Thoracic aorta (tissue), 2 donors: ENCODE results near the gene ANO4. TPM values are rescaled to one million over a fixed set of nuclear protein-coding genes. Genes with fewer than 3 reads are reported as not detected.

Experiments used
- ATAC-seq: fragments of 150-250 bp; one replicate; pipeline ENCODE4 v1.8.0; 2017; ENCODE audit warnings: low read depth; ENCODE audit not compliant: insufficient number of reproducible peaks, low FRiP score
- DNase-seq: peaks from one replicate; pipeline ENCODE4 v3.0.0-alpha.2; 2020; ENCODE audit warnings: low spot score
- H3K27ac ChIP-seq, 2 donors: fragments of 200-600 bp; sonication (generic); 1 replicate in 1 of 2; 2 replicates in 1 of 2; pipeline ENCODE4 v1.5.1; 2016; ENCODE audit warnings: mild to moderate bottlenecking in 2 of 2, moderate library complexity in 2 of 2
- H3K27me3 ChIP-seq: fragments of 200-600 bp; sonication (generic); replicated peaks from 2 replicates; pipeline ENCODE4 v1.6.0; 2016; ENCODE audit warnings: mild to moderate bottlenecking; ENCODE audit not compliant: insufficient read depth
- H3K36me3 ChIP-seq: fragments of 200-600 bp; sonication (generic); one replicate; pipeline ENCODE4 v1.5.1; 2016
- H3K4me1 ChIP-seq, 2 donors: fragments of 200-600 bp; sonication (generic); 1 replicate in 1 of 2; 2 replicates in 1 of 2; pipeline versions ENCODE4 v1.5.1 to v1.6.0; 2016; ENCODE audit warnings: low read depth in 2 of 2, mild to moderate bottlenecking in 1 of 2; ENCODE audit not compliant: control insufficient read depth in 1 of 2
- H3K4me3 ChIP-seq: fragments of 200-600 bp; sonication (generic); 2 replicates; pipeline ENCODE4 v1.5.1; 2016; ENCODE audit warnings: mild to moderate bottlenecking
- H3K9me3 ChIP-seq: fragments of 200-600 bp; sonication (generic); 2 replicates; pipeline ENCODE4 v1.5.1; 2016
- CTCF ChIP-seq: fragments of 200-600 bp; sonication (generic); IDR thresholded peaks from one replicate; pipeline ENCODE4 v1.5.1; 2019; ENCODE audit warnings: antibody characterized with exemption
- total RNA-seq, 2 donors: library from RNA; depleted of rRNA; stranded (reverse); fragments of >200 nt; gene quantifications; one replicate each; pipeline versions ENCODE4 v1.1.0 to v1.2.3, GENCODE V29; 2016

The ANO4 gene
- total RNA-seq, 2 donors from 2014 or later = not detected

GRCh38 chr12:100824476-100824875 lies 29.9 kb downstream of the ANO4 start:
- no peaks in the 10 kb centered on the region for H3K36me3 ChIP-seq
- no peaks in the 10 kb centered on the region for H3K4me1 ChIP-seq
- DNase-seq (no peak), ATAC-seq (no peak)
- TF ChIP-seq CTCF = no peak
- no peaks in the 10 kb centered on the region for H3K9me3 ChIP-seq
- H3K4me3 ChIP-seq = no peak overlapping the region
- no peak overlapping the region for H3K27ac ChIP-seq
- no peaks in the 10 kb centered on the region for H3K27me3 ChIP-seq

GRCh38 chr12:100826323-100826722 lies 31.7 kb downstream of the ANO4 start:
- Histone ChIP-seq H3K27ac (no peak overlapping the region), H3K4me3 (no peak overlapping the region), H3K4me1 (no peaks in the 10 kb centered on the region), H3K9me3 (no peaks in the 10 kb centered on the region), H3K27me3 (no peaks in the 10 kb centered on the region), H3K36me3 (no peaks in the 10 kb centered on the region)
- TF ChIP-seq CTCF = no peak
- DNase-seq (no peak), ATAC-seq (no peak)

GRCh38 chr12:100827901-100828520 lies 33.4 kb downstream of the ANO4 start:
- Histone ChIP-seq H3K36me3 (no peaks in the 10 kb centered on the region), H3K4me1 (no peaks in the 10 kb centered on the region), H3K27me3 (no peaks in the 10 kb centered on the region), H3K4me3 (no peak overlapping the region), H3K27ac (no peak overlapping the region), H3K9me3 (no peaks in the 10 kb centered on the region)
- ATAC-seq (no peak), DNase-seq (no peak)
- TF ChIP-seq CTCF = peak; percentile 54

GRCh38 chr12:100830003-100830795 lies 35.6 kb downstream of the ANO4 start:
- Histone ChIP-seq H3K36me3 (no peaks in the 10 kb centered on the region), H3K4me3 (no peak overlapping the region), H3K4me1 (no peaks in the 10 kb centered on the region), H3K27ac (no peak overlapping the region), H3K27me3 (no peaks in the 10 kb centered on the region), H3K9me3 (no peaks in the 10 kb centered on the region)
- no peak for TF ChIP-seq CTCF
- DNase-seq (no peak), ATAC-seq (no peak)

- no peaks in the 10 kb centered on the region for H3K36me3 ChIP-seq
- H3K27me3 ChIP-seq = no peaks in the 10 kb centered on the region
- H3K9me3 ChIP-seq = no peaks in the 10 kb centered on the region
- DNase-seq (no peak), ATAC-seq (no peak)
- H3K4me1 ChIP-seq = no peaks in the 10 kb centered on the region
- no peak for TF ChIP-seq CTCF
- H3K27ac ChIP-seq = no peak overlapping the region
- no peak overlapping the region for H3K4me3 ChIP-seq
Measured at GRCh38 chr12:100833282-100833681, 38.7 kb downstream of the ANO4 start.
